ENCODE data around the gene UQCRQ.

UQCRQ gene

DNA sequence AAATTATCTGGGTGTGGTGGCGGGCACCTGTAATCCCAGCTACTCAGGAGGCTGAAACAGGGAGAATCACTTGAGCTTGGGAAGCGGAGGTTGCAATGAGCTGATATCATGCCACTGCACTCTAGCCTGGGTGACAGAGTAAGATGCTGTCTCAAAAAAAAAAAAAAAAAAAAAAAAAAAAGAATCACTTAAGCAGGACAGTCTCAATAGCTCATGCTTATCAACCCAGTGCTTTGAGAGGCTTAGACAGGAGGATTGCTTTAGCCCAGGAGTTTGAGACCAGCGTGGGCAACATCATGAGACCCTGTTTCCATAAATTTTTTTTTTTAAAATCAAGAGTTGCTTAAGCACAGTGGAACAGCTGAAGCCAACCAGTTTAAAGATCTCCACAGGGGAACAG is 49.6 kb downstream of the UQCRQ start:
- DNase-seq = no peak

Measured in NCI-H2227 treated with DMSO at 0.1 percent for 48 hours (cell line).